GM19463 (cell line): ENCODE results near the gene RFFL.
A peak's percentile ranks its signal among the peaks of the same experiment; 100 is the strongest.
"Not testable (repeated sequence)": the region's sequence is repeated elsewhere in the genome, so short reads cannot be mapped to it uniquely, and the experiment has no call there.

Experiments used
- ATAC-seq: cut with Tn5 transposase; IDR thresholded peaks from one replicate; pipeline ENCODE4 v1.9.1; 2021; ENCODE audit warnings: mild to moderate bottlenecking, moderate library complexity; ENCODE audit not compliant: unreplicated experiment

Gene RFFL, protein sequence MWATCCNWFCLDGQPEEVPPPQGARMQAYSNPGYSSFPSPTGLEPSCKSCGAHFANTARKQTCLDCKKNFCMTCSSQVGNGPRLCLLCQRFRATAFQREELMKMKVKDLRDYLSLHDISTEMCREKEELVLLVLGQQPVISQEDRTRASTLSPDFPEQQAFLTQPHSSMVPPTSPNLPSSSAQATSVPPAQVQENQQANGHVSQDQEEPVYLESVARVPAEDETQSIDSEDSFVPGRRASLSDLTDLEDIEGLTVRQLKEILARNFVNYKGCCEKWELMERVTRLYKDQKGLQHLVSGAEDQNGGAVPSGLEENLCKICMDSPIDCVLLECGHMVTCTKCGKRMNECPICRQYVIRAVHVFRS

DNA sequence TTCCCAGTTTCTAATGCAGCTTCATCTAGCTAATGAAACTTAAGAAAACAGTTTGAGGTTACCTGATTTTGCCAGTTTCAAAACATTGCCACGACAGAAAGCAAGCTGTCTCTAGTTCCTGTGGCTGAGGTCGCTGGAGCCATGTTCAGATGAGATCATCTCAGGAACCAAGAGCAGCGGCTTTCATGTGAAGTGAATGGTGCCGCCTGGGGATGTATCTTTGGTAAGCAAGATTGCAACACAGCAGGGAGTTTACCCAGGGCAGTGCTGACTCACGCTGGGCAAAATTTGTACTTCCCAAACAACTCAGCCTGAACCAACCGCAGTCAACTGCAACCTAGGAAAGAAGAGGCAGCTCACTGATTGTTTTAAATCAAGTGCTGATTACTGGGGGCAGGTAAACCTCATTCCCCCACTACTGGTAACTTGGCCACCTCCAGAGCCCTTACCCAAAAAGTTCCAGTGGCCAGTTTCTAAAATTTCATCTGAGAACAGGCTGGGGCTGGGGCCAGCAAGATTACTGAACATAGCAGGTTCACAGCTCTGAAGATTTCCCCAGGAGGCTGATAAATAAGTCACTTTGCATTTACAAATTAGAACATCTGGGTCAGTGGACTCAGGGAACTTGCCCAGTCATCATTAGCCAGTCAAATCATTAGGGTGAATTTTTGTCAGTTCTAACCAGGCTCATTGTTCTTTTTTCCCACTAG is at the start of gene RFFL:
Gene RFFL (minus strand): TSS at position 194 of the 710 bp plus-strand sequence. CDS start 37,154 bp downstream, outside the sequence.
- ATAC-seq = peak; percentile 87

DNA sequence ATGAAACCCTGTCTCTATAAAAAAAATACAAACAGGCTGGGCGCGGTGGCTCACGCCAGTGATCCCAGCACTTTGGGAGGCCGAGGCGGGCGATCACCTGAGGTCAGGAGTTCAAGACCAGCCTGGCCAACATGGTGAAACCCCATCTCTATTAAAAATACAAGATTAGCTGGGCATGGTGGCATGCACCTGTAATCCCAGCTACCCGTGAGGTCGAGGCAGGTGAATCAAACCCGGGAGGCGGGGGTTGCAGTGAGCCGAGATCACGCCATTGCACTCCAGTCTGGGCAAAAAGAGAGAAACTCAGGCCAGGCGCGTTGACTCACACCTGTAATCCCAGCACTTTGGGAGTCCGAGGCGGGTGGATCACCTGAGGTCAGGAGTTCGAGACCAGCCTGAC is 47.3 kb upstream of the RFFL start:
- ATAC-seq = not testable (repeated sequence)

- ATAC-seq = no peak
Observed at GRCh38 chr17:35104844-35105450, 41.4 kb upstream of the RFFL start.

DNA sequence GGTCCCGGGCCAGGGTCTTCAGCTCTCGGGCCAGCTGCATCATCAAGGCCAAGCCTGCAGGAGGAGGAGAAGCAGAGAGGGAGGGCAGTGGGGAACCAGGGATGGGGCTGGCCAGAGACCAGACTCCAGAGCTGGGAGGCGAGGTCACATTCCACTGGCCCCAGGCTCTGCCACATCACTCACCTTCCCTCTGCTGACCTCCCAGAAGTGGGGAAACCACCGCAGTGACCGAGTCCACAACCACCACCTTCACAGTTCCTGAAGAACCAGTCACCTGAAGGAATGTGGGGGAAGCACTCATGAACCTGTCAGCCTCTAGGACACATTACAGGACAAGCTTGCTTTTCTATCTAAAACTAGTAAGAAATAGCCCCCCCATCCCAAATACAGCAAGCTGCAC is 39.8 kb upstream of the RFFL start:
- no peak for ATAC-seq

- no peak for ATAC-seq
Observed at GRCh38 chr17:35101725-35102124, 38.2 kb upstream of the RFFL start.

DNA sequence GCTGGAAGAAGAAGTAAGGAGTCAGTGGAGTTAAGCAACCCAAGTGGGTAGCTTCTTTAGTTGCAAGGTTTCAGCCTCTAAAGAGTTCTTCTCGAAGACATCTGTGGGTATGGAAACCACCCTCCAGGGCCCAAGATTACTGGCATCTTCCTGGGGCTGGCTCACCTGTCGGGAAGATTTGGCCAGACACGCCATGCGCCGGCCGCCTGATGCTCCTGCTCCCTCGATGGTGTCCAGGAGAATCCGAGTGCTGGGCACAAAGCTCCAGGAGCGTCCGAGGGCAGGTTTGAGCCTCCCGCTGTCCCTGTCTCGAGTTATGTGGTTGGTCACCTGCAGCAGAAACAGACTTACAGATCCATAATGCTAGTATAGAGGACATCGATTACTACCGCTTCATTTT is 37.5 kb upstream of the RFFL start:
- ATAC-seq = no peak

- no peak for ATAC-seq
Observed at GRCh38 chr17:35099908-35100307, 36.4 kb upstream of the RFFL start.

GRCh38 chr17:35097776-35098175 is 34.3 kb upstream of the RFFL start:
- ATAC-seq = no peak

DNA sequence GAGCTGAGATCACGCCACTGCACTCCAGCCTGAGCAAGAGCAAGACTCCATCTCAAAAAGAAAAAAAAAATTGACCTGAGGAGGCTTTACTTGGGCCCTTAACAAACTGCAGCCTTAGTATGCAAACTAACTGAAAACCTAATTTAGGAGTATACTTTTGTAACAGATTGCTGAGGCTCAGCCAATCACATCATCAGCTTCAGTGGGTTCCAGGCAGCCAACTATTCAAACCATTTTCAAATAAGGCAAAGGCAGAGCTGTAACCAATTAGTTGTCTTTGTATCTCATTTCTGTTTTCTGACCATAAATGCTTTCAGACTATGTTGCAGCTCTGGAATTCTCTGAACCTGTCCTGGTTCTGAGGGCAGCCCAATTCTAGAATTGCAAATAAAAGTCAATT is 32.2 kb upstream of the RFFL start:
- no peak for ATAC-seq

DNA sequence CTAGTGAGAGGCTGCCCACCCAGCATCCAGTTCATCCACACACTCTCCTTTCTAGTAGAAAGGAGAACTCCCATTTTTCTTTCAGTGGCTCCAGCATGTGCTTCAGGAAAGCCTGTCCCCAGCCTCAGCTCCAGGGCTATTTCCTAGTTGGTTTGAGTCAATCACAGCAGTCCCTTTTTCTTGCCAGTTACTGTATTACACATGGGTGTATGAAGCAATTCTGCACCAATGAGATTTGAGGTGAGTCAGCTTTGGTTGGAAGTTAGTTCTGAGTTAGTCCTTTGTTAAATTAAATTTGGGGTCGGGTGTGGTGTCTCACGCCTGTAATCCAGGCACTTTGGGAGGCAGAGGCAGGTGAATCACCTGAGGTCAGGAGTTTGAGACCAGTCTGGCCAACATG is 31.4 kb upstream of the RFFL start:
- ATAC-seq = no peak

GRCh38 chr17:35090707-35091106 is 27.2 kb upstream of the RFFL start:
- not testable (repeated sequence) for ATAC-seq

DNA sequence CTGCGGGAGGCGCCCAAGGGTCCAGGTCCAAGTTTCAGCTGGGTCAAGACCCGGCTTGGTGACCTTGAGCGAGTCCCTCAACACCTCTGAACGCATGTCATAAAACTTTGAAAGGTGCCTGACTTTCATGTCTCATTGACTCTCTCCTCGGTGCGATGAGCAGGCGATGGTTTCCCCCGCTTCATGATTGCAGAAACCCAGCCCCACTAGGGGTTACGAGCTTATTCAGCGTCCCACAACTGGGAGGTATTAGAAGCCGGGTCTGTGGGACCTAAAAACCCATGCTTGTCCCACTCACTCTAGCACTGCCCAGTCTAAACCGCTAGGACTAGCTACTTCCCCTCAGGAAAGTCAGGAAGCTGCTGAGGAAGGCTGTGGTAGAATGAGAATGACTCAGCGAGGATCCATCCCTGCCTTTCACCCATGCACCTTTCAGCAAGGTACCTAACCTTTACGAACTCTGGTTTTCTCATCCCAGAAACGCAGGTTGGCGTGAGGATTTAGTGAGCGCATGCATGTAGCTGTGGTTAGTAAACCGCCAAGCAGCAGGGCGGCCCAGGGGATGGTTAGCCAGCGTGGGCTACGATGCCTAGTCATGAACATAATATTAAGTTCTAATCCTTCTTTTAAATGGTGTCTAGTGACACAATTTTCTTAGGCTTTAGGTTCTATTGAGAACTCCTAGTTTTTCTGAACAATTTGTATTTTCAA is 26.2 kb upstream of the RFFL start:
- no peak for ATAC-seq

- peak; percentile 69 for ATAC-seq
Observed at GRCh38 chr17:35088881-35089585, 25.5 kb upstream of the RFFL start.

- ATAC-seq = no peak
Observed at GRCh38 chr17:35088356-35088880, 24.9 kb upstream of the RFFL start.

DNA sequence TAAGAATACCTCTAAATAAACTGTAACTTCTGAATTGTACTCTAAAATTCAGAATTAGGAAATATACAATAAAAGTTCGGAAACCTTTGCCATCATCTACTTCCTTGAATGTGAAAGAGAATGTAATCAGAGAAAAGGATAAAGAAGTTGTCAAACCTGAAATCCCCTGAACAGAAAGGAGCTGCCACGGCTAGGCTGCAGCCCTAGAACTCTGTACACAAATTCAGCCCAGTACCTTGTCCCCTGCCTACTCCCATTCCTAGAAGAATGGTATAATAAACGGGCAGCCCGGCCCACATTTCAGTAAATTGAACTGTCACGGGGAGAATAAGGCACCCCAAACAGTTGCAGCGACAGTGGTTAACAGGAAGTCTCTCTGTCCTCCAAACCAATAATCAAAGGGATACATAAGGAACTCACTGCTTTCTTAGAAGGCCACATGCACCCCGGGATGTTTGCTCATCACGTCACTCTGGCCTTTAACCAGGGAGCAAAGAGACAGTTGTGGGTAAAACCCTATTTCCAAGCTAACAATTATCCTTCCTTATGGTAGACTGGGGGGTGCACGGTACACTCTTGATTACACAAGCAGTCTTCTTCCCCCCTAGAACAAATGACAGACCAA is 24.3 kb upstream of the RFFL start:
- no peak for ATAC-seq

DNA sequence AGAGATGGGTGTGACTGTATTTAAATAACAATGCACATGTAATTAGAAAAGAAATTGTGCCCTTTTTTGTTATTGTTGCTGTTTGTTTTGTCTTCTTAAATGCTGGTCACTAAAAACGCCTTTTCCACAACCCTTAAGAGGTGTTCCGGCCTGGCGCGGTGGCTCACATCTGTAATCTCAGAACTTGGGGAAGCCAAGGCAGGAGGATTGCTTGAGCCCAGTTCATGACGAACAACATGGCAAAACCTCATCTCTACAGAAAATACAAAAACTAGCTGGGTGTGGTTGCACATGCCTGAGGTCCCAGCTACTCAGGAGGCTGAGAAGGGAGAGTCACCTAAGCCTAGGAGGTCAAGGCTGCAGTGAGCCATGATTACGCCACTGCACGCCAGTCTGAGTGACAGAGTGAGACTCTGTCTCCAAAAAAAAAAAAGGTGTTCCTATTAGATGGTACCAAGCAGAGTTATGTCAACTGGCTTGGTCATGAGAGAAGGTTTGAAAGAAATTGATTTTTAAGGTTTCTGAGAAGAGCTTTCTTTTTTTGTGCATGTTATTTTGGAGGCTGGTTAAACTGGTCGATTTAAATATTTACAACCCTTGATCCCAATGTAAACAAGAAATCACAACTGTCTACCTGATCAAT is 23.5 kb upstream of the RFFL start:
- no peak for ATAC-seq

- ATAC-seq = no peak
Observed at GRCh38 chr17:35086164-35086563, 22.7 kb upstream of the RFFL start.

DNA sequence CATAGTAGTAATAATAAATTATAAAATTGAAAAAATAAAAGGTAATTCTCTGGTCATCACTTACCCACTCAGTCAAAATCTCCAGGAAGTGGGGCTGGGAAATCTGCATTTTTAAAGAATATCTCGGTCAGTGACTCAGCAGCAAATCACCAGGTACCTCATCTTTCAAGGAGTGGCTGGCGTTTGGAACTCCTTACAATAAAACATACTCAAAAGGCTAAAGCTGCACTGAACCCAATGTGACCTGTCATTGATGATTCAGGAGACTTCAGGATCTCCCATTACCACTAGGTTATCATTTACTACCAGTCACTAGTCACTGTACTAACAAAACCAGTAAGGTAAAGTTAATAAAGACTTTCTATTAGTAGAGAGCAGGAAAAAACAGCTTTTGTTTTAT is 21.5 kb upstream of the RFFL start:
- ATAC-seq = no peak

DNA sequence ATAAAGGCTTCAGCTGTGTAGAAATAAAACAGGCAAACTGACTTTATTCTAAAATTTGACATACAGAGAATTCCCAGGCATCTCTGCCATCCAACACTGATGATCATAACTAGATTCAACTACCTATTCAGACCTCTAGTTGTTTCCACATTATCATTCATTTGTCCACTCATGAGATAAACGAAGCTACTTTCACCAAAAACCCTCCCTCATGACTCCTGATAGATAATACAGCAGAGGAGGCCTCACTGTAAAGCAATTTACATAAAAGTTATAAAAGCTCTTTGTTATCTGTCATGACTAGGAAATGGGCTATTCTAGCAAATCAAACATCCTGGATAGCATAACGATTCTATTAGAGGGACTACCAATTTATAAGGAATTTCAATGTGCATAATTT is 19.6 kb upstream of the RFFL start:
- no peak for ATAC-seq
